ENCODE measurements around the gene GLP2R.

DNA sequence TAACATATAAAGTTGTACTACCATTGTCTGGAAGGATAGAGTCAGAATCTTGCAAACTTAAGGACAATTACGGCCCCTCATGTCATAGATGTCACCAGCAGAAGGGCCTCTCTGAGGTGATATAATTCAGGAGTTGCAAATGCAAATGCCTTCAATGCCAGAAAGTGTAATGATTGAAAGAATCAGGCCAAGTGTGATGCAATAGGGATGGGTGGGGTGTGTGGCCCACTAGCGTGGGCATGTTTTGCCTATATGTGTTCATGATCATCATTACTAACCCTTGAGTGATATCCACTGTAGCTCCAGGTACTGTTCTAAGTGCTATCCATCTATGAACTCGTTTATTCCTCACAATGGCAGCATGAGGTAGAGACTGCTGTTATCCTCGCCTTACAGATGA, 35.4 kb upstream of the GLP2R start:
- TF ChIP-seq EP300 (IDR thresholded peaks at IDR 0.05; ENCODE audit: low read depth) (no peak), CTCF (IDR thresholded peaks at IDR 0.05) (no peak), POLR2AphosphoS5 (IDR thresholded peaks at IDR 0.05) (no peak), POLR2A (IDR thresholded peaks at IDR 0.05) (no peak)
